ENCODE results near the gene ZHX3.

GRCh38 chr20:41205313-41205712 lies 112.2 kb downstream of the ZHX3 start:
- no peak for TF ChIP-seq ATF3 (IDR thresholded peaks at IDR 0.05)
- TF ChIP-seq CTCF (IDR thresholded peaks at IDR 0.05; ENCODE audit: low read depth, low read length, missing input control), result no peak
- no peak for TF ChIP-seq NR2F2 (IDR thresholded peaks at IDR 0.05)
- no peak for TF ChIP-seq FOXA1 (IDR thresholded peaks at IDR 0.05)
- no peak for TF ChIP-seq JUND (IDR thresholded peaks at IDR 0.05)
- no peak for TF ChIP-seq TAF1 (conservative IDR thresholded peaks at IDR 0.05)
- TF ChIP-seq EGR1 (IDR thresholded peaks at IDR 0.05; ENCODE audit: low read depth in 2 of 2), result no peak

All from liver (tissue), 3 donors.